T-helper 22 cell (primary cell): ENCODE data around the gene PIK3C2B.
"Not testable (repeated sequence)": the region's sequence is repeated elsewhere in the genome, so short reads cannot be mapped to it uniquely, and the experiment has no call there.

Source experiments
- DNase-seq: peaks from one replicate; pipeline ENCODE4 v3.0.0-alpha.2; 2020; ENCODE audit warnings: low read depth

PIK3C2B gene, protein sequence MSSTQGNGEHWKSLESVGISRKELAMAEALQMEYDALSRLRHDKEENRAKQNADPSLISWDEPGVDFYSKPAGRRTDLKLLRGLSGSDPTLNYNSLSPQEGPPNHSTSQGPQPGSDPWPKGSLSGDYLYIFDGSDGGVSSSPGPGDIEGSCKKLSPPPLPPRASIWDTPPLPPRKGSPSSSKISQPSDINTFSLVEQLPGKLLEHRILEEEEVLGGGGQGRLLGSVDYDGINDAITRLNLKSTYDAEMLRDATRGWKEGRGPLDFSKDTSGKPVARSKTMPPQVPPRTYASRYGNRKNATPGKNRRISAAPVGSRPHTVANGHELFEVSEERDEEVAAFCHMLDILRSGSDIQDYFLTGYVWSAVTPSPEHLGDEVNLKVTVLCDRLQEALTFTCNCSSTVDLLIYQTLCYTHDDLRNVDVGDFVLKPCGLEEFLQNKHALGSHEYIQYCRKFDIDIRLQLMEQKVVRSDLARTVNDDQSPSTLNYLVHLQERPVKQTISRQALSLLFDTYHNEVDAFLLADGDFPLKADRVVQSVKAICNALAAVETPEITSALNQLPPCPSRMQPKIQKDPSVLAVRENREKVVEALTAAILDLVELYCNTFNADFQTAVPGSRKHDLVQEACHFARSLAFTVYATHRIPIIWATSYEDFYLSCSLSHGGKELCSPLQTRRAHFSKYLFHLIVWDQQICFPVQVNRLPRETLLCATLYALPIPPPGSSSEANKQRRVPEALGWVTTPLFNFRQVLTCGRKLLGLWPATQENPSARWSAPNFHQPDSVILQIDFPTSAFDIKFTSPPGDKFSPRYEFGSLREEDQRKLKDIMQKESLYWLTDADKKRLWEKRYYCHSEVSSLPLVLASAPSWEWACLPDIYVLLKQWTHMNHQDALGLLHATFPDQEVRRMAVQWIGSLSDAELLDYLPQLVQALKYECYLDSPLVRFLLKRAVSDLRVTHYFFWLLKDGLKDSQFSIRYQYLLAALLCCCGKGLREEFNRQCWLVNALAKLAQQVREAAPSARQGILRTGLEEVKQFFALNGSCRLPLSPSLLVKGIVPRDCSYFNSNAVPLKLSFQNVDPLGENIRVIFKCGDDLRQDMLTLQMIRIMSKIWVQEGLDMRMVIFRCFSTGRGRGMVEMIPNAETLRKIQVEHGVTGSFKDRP (N-terminal part only)

GRCh38 chr1:204494281-204495077, at the start of gene PIK3C2B:
TSS of gene PIK3C2B (minus strand) at chr1:204494805. CDS start at chr1:204469802, 25,003 bp downstream.
- peak; percentile 51 for DNase-seq

GRCh38 chr1:204544321-204544720, 49.7 kb upstream of the PIK3C2B start:
- no peak for DNase-seq

DNA sequence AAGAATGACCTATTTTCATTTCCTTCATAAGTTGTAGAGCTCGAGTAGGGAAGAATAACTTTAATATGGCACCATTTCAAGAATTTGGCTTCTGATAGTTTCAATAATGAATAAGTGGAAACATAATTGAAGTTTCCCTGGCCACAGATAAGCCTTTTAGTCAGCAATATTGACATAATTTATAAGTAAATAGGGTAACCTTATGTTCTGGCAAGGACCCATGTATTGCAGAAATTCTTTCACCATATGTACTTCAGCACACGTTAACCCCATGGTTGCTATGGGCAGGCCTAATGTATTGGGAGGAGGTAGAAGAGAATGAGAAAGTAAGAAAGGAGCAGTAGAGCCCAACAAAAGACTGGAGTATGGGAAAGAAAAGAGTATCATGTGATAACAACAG, 47.0 kb upstream of the PIK3C2B start:
- no peak for DNase-seq

DNA sequence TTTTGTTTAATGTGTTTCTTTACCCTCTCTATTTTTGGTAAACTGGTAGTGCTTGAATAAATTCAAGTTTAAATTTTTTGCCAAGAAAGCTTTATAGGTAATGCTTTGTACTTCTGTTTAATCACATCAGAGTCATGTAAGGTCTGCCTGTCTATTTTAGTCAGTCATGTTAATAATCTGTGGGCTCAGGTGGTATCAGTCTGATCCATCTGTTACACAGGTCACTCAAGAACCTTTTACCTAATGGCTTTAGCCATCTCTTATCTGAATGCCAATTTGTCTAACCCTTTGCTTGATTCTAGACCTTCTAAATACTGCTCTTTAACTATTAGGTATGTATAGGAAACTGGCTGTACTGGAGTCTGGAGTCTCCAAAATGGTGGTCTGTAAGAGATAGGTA, 38.2 kb upstream of the PIK3C2B start:
- DNase-seq, result no peak

DNA sequence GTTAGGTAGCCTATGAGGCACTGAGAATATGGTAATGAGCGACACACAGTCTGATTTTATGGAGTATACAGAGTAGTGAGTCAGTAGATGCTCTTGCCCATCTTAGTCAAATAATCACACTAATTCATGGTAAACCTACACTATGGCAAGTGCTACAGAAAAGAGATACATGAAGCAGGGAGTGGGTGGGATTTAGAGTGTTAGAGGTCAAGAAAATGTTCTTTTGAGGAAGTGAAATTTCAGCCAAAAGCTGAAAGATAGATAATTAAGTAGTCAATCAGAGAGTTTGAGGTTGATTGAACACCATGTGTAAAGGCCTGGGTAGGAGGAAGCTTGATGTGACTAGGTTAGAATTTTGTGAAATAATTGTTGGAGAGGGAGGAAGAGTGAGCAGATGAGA, 36.3 kb upstream of the PIK3C2B start:
- no peak for DNase-seq

DNA sequence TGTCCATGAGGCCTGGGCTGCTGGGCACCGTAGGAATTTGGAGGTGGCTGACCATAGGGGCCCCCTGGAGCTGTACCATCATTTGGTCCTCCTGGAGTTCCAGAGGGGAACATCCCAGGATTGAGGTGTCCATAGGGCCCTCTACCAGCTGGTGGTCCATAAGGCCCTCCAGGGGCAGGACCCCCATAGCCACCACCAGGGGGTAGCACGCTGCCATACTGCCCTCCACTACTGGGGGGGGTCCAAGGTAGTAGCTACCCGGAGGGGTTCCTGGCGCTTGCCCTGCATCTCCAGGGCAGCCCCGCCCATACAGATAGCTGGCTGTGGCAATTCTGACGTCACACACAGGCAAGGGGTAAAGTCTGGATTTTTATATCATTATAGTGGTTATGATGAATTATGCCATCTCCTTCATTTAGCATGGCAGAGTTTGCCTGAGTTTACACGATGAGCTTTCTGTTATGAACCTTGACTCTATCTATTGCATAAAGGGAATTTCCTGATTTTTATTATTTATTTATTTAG, 34.8 kb upstream of the PIK3C2B start:
- no peak for DNase-seq

- no peak for DNase-seq
Measured at GRCh38 chr1:204528677-204529076, 34.1 kb upstream of the PIK3C2B start.

GRCh38 chr1:204528241-204528640, 33.6 kb upstream of the PIK3C2B start:
- no peak for DNase-seq

- no peak for DNase-seq
Measured at GRCh38 chr1:204524986-204525385, 30.4 kb upstream of the PIK3C2B start.

- DNase-seq, result no peak
Measured at GRCh38 chr1:204523605-204524215, 29.1 kb upstream of the PIK3C2B start.

DNA sequence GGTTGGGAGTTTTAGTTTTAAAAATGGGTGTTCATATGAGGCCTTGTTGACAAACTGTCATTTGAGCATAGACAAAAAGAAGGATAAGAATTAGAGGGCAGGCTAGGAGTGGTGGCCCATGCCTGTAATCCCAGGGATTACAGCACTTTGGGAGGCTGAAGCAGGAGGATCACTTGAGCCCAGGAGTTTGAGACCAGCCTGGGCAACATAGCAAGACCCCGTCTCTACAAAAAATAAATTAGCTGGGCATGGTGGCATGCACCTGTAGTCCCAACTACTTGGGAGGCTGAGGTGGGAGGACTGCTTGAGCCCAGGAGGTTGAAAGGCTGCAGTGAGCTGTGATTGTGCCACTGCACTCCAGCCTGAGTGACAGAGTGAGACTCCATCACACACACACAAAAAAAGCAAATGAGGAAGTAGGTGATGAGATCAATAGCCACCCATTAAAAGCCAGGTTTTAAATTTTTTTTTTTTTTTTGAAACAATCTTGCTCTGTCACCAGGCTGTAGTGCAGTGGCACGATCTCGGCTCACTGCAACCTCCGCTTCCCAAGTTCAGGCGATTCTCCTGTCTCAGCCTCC, 27.4 kb upstream of the PIK3C2B start:
- DNase-seq, result not testable (repeated sequence)

DNA sequence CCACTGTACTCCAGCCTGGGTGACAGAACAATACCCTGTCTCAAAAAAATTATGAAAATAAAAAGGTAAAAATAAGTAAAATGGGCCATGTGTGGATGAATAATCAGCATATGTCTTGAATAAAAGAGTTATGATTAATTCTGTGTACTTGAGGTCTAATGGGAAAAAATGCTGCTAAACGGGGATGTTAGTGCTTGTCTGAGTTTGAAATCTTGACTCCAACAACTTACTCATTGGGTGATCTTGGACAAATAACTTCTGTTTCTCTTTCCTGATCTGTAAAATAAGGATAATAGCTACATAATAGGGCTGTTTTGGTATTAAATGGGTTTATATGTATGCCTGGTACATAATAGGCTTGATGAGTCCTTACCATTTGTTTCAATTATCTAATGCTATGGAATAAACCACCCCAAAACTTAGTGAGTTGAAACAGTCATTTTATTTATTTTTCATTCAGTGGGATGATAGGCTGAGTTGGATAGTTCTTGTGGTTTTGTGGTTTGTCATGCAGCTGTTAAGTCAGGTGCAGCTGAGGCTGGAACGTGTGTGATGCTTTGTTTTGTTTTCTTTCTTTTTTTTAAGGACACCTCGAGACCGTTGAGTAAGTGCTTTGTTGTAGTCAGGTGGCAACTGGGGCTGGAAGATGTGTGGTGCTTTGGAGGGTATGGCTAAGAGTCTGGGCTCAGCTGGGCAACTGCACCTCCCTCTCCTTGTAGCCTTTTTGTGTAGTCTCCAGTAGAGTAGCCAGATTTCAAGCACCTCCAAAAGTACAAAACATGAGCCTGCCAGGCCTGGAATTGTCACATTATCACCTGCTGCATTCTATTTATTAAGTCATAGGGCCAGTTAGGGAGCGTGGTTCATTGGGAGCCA, 26.5 kb upstream of the PIK3C2B start:
- DNase-seq, result peak; percentile 71

DNA sequence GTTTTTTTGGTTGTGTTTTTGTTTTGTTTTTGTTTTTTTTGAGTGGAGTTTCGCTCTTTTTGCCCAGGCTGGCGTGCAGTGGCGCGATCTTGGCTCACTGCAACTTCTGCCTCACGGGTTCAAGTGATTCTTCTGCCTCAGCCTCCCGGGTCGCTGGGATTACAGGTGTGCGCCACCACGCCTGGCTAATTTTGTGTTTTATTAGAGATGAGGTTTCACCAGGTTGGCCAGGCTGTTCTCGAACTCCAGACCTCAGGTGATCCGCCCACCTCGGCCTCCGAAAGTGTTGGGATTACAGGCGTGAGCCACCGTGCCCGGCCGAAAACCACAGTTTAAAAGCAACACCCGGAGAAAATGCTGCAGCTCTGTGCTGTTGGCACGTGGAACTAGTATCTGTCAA, 22.8 kb upstream of the PIK3C2B start:
- DNase-seq, result not testable (repeated sequence)

DNA sequence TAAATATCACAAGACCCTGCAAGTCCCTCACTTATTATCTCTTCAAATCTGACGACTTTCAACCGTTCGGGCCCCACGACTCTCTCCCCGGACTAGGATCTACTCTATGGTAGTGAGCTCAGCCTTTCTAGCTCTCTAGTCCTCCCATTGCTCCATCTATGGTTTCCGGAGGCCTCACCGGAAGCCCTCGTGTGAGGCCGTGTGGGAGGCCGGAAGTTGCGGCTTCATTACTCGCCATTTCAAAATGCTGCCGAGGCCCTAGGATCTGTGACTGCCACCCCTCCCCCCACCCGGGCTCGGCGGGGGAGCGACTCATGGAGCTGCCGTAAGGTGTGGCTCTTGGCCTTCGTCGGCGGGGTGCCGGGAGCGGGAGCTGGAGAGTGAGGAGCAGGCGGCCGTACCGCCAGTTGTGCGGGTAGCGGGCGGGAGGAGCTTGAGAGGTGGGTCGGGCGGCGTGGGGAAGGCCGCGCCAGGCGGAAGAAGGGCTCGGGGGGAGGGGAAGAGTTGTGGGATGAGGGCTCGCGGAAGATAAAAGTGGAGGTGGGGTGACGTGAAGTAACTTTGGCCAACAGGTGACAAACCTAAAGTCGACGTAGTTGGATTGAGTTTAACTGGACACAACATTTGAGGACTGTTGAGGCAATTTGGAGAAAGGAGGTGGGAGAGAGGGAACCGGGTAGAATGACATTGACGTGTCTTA, 21.7 kb upstream of the PIK3C2B start, which contains the start of gene MDM4:
Gene MDM4, plus strand, starts transcription at position 227 of the 700 bp plus-strand sequence. CDS start 9,113 bp downstream, outside the sequence.
- peak; percentile 87 for DNase-seq

- no peak for DNase-seq
Measured at GRCh38 chr1:204514828-204515227, 20.2 kb upstream of the PIK3C2B start.

DNA sequence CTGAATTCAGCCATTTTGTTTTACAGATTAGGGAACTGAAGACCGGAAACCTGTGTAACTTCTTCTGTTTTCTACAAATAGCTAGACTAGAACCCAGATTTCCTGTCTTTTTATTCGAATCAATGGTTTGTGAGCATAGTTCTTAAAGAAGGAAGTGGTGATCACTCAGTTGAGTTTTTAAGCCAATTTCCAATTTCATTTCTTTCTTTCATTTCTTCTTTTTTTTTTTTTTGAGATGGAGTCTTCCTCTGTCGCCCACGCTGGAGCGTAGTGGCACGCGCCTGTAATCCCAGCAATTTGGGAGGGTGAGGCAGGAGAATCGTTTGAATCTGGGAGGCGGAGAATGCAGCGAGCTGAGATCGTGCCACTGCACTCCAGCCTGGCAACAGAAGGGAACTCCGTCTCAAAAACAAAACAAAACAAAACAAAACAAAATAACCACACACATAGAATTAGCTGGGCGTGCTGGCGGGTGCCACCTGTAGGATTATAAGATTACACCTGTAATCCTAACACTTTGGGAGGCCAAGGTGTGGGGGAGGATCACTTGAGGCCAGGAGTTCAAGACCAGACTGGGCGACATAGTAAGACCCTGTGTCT, 18.6 kb upstream of the PIK3C2B start:
- peak; percentile 52 for DNase-seq

DNA sequence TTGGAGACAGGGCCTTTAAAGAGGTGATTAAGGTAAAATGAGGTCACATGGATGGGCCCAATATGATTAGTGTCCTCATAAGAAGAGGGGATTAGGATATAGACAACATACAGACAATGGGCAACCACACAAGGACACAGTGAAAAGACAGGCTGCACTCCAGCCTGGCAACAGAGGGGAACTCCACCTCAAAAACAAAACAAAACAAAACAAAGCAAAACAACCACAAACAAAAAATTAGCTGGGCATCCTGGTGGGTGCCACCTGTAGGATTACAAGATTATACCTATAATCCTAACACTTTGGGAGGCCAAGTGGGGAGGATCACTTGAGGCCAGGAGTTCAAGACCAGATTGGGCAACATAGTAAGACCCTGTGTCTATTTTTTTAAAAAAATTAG, 16.8 kb upstream of the PIK3C2B start:
- DNase-seq, result no peak

DNA sequence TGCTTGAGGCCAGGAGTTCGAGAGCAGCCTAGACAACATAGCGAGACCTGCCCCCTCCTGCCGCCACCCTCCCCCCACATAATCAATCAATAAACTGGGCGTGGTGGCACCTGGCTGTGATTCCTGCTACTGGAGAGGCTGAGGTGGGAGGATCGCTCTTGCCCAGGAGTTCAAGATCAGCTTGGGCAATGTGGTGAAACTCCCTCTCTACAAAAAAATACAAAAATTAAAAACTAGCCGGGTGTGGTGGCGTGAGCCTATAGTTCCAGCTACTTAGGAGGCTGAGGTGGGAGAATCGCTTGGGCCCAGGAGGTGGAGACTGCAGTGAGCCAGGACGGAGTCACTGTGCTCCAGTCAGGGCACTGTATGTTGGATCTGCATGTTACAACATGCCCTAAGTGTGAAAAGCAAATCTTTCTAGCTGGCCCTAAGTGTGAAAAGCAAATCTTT, 14.6 kb upstream of the PIK3C2B start:
- DNase-seq, result no peak
